Limb (tissue), 2 donors: ENCODE data around the gene ROMO1.
"Not testable (repeated sequence)": the region's sequence is repeated elsewhere in the genome, so short reads cannot be mapped to it uniquely, and the experiment has no call there.

Experiments used
- DNase-seq, 2 donors: peaks; one replicate each; pipeline ENCODE4 v3.0.0-alpha.2; 2016; ENCODE audit errors: extremely low spot score in 2 of 2

Gene ROMO1

DNA sequence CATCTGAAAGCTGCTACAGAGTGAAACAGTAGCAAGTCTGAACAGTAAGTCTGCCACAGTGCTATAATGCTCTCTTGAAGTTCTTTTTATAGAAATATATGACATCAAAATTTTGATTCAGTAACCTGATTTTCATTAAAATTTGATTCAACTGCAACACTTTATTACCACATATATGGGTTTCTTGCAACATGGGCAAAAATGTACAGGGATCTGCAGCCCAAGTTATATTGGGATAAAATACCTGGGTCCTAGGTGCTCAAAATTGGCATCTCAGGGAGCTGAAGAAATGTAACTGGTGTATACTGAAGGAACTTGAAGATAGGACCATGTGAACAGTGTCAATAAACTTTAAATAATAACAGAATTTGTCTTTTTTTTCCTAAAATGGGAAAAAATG, 10.8 kb downstream of the ROMO1 start:
- DNase-seq: no peak

DNA sequence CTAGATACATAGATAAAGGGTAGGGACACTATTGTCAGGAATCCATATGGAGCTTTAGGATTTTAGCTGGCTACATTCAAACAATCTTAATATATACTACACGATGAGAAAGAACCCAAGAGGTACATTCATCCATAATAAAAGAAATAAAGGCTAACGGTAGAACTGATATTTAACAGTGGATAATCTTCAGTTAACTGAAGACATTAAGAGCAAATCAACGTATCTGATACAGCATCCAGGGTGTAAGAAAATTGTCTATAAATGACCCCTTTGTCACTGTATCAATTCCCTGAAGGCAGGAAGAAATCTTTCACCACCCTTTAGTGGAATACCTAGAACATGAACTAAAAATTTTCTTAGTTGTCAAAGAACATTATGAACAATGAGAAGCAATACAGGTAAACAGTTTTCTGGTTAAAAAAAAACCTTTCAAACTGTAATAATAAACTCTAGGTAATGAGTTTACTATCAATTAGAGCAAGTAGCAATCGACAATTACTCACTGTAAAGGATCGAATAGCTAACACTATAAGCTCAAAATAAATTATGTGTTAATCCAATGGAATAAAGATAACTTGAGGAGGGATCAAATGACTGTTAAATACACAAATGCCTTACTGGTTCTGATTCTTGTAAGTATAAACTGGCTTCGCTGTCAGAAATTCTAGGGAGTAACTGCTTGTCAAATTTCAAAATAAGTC, 11.8 kb downstream of the ROMO1 start:
- no peak for DNase-seq

DNA sequence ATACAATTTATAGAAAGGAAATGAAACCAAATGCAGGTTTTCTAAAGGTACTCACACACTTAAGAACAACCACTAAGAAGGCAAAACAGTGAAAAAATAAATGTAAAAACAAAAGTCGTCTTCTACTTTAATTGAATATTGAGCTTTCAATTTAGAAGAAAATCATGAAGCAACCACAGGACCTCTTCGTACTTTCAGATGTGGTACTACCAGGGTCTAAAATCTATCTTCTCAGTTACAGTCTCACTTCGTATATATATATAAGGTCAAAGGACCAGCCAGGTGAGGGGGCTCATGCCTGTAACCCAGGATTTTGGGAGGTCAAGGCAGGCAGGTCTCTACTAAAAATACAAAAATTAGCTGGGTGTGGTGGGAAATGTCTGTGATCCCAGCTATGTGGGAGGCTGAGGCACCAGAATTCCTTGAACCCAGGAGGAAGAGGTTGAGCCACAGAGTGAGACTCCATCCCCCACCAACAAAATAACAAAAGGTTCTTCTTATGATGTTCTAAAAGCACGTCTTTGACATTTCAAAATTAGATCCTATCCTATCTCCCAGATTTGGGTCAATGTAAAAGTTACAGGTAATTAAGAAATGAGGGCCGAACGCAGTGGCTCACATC, 12.5 kb downstream of the ROMO1 start:
- no peak for DNase-seq

DNA sequence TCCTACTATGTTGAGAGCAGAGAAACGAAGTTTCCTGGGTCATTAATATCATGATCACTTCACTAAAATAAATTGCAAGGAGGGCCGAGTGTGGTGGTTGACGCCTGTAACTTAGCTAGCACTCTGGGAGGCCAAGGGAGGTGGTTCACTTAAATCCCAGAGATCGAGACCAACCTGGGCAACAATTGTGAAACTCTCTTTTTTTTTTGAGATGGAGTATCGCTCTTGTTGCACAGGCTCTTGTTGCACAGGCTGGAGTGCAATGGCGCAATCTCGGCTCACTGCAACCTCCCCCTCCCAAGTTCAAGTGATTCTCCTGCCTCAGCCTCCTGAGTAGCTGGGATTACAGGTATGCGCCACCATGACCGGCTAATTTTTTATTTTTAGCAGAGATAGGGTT, 13.9 kb downstream of the ROMO1 start:
- not testable (repeated sequence) for DNase-seq

DNA sequence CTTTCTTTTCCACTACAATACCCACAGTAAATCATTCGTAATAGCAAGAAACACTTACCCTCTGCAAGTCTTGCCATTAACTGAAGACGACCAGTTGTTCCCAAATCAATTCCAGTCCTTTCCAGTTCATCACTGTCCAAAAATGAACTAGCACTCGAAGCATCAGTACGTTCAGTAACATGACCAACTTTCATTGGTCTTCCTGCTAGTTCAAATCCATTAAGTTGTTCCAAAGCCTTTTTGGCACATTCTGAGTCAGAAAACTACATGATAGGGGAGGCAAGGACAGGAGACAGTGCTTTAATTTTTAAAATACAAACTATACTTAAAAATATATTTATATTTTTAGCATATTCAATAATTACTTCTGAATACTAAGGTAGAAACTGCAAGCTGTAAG, 14.9 kb downstream of the ROMO1 start:
- no peak for DNase-seq

DNA sequence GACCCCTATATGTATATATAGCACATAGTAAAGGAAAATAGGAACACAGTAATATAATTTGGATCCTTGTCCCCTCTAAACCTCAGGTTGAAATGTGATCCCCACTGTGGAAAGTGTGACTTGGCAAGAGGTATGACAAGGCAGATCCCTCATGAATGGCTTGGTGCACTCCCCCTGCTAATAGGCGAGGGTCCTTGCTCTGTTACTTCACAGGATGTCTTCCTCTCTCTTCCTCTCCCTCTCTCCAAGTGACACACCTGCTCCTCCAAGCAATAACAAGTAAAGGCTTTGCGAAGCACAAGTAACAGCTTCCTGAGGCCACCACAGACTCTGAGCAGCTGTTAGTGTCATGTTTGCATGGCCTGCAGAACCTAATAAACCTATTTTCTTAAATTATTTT, 16.4 kb downstream of the ROMO1 start:
- DNase-seq: no peak

DNA sequence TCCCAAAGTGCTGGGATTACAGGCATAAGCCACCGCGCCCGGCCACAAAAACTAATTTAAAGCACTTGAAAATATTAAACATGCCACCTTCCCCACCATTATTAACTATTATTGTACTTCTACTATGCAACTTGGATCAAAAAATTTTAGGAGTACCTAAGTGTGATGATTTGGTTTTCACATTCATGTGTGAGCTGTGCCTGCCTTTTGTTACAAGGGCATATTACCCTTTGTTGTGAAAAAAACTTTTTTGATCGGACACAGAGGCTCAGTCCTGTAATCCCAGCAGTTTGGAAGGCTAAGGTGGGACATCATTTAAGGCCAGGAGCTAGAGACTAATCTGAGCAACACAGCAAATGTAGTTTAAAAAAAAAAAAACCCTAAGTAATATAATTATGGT, 17.1 kb downstream of the ROMO1 start:
- DNase-seq: no peak

DNA sequence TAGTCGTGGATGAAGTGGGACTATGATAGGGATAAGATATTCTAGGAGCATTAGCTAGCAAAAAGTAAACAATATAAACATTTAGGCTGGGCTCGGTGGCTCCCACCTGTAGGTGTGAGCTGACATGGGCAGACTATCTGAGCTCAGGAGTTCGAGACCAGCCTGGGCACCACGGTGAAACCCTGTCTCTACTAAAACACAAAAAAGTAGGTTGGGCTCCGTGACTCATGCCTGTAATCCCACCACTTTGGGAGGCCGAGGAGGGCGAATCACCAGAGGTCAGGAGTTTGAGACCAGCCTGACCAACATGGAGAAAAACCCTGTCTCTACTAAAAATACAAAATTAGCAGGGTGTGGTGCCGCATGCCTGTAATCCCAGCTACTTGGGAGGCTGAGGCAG, 19.1 kb downstream of the ROMO1 start:
- DNase-seq: not testable (repeated sequence)

DNA sequence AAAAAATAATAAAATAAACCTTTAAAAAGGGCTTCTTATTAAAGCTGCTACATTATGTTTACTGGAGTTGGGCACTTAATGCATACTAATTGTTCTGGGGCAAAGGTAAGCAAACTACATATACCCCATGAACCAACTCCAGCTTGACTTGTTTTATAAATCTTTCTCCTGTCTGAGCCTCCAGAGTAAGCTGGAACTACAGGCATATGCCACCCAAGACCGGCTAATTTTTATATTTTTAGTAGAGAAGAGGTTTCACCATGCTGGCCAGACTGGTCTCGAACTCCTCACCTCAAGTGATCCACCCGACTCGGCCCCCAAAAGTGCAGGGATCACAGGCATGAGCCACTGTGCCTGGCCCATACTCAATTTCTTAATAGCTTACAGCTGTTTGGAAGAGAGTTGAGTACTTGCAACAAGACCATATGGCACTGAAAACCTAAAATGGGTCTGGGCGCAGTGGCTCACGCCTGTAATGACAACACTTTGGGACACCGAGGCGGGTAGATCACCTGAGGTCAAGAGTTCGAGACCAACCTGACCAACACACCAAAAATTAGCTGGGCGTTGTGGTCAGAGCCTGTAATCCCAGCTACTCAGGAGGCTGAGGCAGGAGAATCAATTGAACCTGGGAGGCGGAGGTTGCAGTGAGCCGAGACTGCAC, 19.9 kb downstream of the ROMO1 start:
- no peak for DNase-seq

DNA sequence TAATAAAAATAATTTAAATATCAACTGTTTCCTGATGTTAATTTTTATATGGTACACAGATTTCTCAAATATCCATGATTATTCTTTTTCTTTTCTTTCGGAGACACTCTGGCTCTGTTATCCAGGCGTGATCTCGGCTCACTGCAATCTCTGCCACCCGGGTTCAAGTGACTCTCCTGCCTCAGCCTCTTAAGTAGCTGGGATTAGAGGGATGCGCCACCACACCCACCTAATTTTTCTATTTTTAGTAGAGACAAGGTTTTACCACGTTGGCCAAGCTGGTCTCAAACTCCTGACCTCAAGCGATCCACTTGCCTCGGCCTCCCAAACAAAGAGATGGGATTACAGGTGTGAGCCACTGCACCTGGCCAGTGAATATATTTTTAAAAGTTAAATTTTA, 20.5 kb downstream of the ROMO1 start:
- no peak for DNase-seq

DNA sequence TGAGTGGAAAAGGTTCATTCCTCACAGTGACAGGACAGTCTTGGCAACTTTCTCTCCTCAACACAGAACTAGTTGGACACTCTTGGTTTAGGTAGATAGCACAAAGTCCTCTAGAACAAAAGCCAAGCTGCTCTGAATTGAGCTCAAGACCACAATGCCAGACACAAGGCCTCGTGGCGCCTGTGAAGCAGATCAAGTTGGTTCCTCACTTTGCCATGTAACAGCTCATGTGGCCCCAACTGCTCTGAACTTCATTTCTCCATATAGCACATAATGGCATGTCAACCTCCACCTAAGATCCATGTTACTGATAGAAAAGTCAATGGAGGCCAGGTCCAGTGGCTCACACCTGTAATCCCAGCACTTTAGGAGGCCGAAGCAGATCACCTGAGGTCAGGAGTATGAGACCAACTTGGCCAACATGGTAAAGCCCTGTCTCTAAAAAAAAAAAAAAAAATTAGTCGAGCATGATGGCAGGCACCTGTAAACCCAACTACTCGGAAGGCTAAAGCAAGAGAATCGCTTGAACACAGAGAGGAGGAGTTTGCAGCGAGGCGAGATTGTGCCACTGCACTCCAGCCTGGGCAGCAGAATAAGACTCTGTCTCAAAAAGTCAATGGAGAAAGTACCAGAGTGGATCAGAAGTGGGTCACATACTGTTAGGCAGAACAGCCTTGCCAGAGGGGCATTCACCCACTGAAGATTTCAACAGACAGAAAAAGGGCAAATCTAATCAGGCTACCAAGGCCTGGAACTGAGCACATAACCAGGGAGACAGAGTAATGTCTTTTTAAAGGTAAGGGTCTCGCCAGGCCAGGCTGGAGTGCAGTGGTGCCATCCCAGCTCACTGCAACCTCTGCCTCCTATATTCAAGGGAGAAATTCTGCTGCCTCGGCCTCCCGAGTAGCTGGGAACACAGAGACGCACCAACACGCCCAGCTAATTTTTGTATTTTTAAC, 21.2 kb downstream of the ROMO1 start:
- DNase-seq: no peak

DNA sequence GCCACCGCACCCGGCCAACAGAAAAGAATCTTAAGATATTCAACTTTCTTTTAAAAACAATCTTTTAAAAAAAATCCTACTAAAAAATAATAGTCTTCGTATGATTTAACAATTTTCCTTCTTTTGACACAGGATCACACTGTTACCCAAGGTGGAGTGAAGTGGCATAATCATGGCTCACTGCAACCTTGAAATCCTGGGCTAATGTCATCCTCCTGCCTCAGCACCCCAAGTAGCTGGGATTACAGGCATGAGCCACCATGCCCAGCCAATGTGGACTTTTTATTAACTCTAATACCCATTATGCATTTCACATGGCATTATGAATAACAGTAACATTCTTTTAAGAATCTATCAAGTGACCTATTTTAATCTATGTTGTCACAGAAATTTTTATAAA, 22.0 kb downstream of the ROMO1 start:
- no peak for DNase-seq

DNA sequence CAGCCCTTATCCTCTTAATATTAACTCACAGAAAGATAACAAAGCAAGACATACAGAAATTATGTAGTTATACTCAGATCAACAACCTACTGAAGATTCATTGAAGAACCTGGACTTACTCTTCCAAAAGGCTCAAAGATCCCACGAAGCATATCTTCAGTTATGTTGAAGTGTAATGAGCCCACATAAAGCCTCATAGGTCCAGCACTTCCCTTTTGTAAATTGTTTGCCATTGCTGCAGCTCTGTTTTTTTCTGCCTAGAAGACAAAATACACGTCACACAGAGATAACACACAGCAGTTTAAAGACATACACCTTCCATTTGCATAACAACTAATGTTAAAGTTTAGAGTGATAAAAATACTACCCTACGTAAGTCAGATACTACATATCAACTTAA, 22.4 kb downstream of the ROMO1 start:
- no peak for DNase-seq

DNA sequence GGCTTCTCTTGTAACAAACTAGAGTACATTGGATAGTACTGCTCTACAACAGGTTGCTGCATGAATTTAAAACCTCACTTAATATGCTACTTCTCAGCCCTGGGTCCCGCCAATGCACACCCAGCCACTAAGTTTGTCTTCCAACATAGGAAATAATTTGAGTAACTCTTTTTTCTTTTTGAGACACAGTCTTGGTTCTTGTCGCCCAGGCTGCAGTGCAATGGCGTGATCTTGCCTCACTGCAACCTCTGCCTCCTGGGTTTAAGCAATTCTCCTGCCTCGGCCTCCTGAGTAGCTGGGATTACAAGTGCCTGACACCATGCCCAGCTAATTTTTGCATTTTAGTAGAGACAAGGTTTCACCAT, 24.1 kb downstream of the ROMO1 start:
- not testable (repeated sequence) for DNase-seq

DNA sequence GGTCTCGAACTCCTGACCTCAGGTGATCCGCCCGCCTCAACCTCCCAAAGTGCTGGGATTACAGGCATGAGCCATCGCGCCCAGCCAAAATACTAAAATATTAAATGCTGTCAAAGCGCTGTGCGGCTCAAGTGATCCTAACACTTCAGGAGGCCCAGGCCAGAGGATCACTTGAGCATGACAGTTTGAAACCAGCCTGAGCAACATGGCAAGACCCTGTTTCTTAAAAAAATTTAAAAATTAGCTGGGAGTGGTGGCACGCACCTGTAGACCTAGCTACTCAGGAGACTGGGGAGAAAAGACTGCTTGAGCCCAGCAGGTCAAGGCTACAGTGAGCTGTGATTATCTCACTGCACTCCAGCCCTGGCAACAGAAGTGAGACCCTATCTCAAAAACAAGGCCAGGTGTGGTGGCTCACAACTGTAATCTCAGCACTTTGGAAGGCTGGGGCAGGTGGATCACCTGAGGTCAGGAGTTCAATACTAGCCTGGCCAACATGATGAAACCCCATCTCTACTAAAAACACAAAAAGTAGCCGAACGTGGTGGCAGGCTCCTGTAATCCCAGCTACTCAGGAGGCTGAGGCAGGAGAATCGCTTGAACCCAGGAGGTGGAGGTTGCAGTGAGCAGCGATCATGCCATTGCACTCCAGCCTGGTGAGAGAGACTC, 24.6 kb downstream of the ROMO1 start:
- not testable (repeated sequence) for DNase-seq

DNA sequence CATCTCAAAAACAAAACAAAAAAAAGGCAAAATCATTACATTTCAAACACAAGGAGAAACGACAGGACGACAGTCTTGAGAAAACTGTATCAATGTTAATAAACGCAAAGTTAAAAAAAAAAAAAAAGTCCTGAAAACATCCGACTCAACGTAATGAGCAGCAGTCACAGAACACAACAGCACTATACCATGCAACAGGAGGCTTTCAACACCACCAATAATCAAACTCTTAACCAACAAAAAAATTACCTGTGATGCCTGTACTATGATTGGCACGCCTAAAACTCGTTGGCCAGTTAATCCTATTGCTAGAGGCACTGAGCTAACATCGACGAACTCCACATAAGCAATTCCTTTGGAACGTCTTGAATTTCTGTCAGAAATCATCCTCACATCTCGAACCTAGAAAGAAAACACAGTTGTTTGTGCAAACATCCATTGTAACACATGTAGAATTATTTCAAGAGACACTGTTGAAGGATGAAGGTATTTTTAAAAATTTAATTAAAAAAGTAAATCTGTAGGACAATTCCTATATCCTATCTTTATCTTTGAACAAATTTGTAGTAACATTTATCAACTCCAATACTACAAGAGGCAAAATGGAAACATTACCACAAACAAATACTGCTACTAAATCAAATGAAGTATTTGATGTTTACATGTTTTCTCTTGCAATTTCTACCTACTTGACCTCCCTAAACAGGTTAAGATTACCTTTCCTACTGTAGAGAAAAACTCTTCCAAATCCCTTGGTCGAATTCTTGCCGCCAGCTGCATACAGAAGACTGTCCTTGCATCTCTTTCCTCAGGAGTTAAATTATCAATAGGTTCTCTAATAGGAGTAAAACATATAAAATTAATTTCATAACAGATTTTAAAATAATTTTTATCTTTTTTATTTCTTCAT, 25.4 kb downstream of the ROMO1 start:
- DNase-seq: no peak

DNA sequence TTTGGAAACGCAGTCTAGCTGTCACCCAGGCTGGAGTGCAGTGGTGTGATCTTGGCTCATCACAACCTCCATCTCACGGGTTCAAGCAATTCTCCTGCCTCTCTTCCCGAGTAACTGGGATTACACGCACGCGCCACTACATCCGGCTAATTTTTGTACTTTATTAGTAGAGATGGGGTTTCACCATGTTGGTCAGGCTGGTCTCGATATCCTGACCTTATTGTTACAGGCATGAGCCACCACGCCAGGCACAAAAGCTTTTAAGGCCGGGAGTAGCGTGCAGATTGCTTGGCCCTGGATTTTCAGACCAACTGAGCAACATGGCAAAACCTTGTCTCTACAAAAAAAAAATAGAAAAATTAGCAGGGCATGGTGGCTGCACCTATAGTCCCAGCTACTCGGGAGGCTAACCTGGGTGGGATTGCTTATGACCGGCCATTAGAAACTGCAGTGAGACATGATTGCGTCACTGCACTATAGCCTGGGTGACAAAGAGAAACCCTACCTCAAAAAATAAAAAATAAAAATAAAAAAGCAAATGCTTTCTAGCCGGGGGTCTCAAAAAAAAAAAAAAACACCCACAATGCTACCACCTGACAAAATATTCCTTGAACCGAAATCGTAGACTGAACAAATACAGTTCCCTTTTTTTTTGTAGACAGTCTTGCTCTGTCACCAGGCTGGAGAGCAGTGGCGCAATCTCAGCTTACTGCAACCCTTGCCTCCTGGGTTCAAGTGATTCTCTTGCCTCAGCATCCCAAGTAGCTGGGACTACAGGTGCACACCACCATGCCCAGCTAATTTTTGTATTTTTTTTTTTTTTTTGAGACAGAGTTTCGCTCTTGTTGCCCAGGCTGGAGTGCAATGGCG, 27.9 kb downstream of the ROMO1 start:
- no peak for DNase-seq

DNA sequence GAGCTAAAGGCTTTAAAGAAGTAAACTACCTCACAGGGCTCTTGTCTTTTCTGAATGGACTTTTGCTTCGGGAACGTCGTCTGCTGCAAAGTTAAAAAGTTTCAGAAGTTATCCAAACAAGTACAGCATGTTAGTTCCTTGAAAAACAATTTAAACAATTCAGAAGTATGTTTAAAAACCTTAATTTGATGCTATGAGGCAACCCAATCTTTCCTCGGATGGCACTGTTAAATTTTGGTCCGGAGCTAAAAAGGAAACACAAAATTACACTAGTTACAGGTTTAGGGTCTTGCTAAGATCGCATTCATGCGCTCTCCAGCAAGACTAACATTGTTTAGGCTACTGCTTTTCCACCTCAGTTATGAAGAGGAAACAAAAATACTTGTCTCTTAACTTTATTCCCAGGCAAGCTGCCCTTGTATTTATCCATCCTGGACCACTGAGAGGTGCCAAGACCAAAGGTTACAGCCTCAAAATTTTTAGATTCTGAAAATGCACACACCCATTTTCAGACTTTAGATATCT, 30.1 kb downstream of the ROMO1 start:
- no peak for DNase-seq
